NOMO-1 treated with dmso at 0.1 percent for 144 hours (cell line): Measurements from ENCODE around the gene GPR32.
"Not testable (repeated sequence)": the region's sequence is repeated elsewhere in the genome, so short reads cannot be mapped to it uniquely, and the experiment has no call there.

Experiments used
- DNase-seq: peaks from one replicate; lab custom pipeline; 2025; ENCODE audit not compliant: unreplicated experiment; lab: John Stamatoyannopoulos, UW

Gene GPR32

DNA sequence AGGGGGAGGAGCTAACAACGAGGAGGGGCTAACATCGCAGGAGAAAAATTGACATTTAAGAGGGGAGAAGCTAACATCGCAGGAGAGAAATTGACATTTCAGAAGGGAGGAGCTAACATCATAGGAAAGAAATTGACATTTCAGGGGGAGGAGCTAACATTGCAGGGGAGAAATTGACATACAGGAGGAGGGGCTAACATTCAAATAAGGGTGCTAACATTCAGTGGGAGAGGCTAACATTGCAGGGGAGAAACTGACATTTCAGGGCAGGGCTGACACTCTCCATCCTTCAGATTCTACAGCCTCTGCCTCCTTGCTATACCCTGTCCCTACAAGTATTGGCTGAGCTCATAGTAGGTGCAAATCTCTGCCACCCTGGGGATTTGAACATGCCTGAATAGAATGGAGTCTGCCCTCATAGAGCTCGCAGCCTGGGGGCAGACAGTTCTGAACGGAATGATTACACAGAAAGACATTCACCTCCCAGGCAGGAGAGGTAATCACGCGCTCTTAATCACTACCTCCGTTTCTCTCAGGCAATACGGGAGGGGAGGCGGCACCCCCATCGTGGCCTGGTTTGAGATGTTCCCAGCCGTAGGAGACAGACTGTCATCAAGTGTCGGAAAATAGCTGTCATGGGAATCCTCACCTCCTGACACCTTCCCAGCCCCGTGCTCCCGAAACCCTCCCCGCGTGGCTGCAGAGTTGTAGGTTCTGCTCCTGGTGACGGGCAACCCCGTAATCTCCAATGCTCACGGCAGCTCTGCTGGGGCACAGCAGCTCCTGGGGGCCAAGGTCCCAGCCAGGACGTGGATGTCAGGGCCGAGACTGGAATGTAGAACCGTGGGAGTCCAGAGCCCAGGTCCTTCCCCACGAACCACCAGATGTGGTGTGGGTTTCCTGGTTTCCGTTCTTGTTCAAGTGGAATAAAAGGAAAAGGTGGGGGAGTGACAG, 9.5 kb downstream of the GPR32 start:
- DNase-seq = no peak

DNA sequence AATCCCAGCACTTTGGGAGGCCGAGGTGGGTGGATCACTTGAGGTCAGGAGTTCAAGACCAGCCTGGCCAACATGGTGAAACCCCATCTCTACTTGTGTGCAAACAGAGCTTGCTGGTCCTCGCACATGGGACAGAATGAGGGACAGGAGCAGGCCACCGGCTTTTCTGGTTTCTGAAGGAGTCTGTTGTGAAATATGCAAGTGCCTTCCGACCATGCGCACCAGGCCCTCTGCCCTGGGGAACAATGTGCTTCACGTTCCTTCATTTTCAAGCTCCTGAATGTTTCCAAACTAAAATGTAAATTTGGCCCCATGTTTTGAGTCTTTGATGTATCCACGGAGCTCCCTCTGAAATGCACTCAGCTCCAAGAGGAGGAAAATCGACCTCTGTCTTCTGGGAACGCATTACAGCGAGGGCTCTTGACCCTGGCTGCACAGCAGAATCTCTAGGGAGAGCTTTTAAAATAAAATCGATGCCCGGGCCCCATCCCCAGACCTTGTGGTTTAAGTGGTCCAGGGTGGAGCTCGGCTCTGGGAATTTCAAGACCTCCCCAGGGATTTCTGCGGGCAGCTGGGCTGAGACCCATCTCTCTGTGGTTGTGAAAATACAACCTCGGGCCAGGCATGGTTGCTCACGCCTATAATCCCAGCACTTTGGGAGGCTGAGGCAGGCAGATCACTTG, 10.6 kb downstream of the GPR32 start:
- no peak for DNase-seq

DNA sequence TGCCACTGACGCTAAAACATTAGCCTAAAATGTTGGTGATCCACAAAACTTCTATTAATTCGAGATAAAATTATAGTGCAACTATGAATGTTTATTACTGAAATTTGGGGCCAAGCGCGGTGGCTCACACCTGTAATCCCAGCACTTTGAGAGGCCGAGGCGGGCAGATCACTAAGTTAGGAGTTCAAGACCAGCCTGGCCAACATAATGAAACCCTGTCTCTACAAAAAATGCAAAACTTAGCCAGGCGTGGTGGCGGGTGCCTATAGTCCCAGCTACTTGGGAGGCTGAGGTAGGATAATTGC, 13.5 kb downstream of the GPR32 start:
- DNase-seq = not testable (repeated sequence)

GRCh38 chr19:50784710-50785109, 14.4 kb downstream of the GPR32 start:
- DNase-seq = no peak

GRCh38 chr19:50785329-50785728, 15.1 kb downstream of the GPR32 start:
- no peak for DNase-seq

GRCh38 chr19:50790396-50790795, 20.1 kb downstream of the GPR32 start, which contains the start of gene ACP4:
Gene ACP4 (plus strand): TSS chr19:50790415. CDS start chr19:50790415, 0 bp downstream.
- no peak for DNase-seq

- no peak for DNase-seq
Observed at GRCh38 chr19:50790922-50791467, 20.7 kb downstream of the GPR32 start.

DNA sequence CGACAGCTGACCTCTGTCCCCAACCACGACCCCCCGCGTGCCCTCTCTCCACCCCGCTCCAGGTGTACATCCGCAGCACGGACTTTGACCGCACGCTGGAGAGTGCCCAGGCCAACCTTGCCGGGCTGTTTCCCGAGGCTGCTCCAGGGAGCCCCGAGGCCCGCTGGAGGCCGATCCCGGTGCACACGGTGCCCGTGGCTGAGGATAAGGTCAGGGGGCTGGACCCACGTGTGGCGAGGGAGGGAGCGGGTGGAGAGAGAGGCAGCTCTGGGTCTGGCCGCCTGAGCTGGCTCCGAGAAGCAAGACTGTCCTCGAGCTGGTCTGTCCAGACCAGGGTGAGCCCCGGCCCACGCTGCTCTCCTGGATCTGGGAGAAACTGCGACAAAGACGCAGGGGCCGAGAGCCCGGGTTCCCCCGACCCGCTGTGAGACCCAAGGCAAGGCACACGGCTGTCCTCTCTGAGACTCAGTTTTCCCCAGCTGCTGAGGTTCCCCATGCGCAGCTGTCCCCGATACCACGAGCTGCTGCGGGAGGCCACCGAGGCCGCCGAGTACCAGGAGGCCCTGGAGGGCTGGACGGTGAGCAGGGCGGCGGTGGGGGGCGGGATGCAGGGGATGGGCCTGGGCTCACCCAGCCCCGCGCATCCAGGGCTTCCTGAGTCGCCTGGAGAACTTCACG, 21.5 kb downstream of the GPR32 start:
- DNase-seq = no peak

- DNase-seq = no peak
Observed at GRCh38 chr19:50792272-50793250, 22.3 kb downstream of the GPR32 start.

GRCh38 chr19:50793558-50794065, 23.3 kb downstream of the GPR32 start:
- DNase-seq = no peak

GRCh38 chr19:50794074-50794875, 24.0 kb downstream of the GPR32 start:
- peak; percentile 53 for DNase-seq

DNA sequence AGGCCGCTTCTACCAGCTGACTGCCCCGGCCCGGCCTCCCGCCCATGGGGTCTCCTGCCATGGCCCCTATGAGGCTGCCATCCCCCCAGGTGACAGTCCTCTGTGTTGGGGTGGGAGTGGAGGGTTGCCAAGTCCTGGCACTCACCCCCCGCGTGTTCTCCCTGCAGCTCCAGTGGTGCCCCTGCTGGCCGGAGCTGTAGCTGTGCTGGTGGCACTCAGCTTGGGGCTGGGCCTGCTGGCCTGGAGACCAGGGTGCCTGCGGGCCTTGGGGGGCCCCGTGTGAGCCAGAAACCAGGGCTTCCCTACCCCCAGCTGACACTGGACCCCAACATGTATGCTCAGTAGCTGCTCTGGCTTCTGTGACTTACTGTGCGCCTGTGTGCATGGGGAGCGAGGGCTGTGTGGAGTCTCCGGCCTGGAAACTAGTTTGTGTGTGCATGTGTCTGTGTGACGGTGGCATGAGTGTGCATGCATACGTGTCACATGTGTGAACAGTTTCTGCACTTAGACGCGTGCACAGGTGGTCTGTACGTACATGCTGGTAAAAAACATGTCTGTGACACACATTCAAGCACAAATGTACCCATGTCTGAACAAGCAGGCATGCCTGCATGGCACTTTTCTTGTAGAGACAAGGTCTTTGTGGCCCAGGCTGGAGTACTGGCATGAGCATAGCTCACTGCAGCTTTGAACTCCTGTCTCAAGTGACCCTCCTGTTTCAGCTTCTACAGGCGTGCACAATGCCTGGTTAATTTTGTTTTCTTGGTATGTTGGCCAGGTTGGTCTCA, 24.8 kb downstream of the GPR32 start:
- DNase-seq = peak; percentile 53

DNA sequence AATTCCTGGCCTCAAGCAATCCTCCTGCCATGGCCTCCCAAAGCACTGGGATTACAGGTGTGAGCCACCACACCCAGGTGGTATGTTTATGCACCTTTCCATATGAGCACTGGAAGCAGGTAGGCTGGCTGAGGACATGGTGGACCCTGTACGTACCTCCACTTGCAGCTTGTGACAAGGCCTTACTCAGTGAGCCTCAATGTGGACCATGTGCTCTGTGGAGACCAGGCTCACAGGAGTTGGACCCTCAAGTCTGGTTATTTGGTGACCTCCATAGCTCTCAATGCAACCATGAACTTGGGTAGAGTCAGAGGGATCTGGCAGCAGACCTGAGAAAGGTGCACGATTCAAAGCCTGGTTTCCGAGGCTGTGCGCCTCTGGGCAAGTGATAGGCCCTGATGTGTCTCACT, 25.4 kb downstream of the GPR32 start:
- no peak for DNase-seq

DNA sequence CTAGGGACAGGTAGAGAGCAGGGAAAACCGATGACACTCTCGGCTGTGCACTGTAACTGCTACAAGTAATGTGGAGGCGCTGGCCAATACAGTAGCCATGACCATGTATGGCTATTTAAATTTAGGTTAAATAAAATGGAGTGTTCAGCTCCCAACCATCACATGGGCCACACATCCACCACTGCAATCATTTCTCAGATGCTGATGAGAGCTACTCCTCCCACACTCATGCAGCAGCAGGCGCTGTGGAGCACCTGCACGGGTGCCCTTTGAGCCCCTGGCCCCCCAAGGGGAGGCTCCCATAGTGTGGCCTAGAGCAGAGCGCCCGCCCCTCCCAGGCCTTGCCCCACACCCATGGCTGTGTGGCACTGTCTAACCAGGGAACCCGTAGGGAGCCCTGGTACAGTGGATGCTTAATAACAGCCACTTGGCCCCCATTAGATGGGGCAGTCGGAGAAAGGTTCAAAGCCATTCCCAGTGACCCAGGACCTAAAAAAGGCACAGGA, 25.9 kb downstream of the GPR32 start:
- no peak for DNase-seq

DNA sequence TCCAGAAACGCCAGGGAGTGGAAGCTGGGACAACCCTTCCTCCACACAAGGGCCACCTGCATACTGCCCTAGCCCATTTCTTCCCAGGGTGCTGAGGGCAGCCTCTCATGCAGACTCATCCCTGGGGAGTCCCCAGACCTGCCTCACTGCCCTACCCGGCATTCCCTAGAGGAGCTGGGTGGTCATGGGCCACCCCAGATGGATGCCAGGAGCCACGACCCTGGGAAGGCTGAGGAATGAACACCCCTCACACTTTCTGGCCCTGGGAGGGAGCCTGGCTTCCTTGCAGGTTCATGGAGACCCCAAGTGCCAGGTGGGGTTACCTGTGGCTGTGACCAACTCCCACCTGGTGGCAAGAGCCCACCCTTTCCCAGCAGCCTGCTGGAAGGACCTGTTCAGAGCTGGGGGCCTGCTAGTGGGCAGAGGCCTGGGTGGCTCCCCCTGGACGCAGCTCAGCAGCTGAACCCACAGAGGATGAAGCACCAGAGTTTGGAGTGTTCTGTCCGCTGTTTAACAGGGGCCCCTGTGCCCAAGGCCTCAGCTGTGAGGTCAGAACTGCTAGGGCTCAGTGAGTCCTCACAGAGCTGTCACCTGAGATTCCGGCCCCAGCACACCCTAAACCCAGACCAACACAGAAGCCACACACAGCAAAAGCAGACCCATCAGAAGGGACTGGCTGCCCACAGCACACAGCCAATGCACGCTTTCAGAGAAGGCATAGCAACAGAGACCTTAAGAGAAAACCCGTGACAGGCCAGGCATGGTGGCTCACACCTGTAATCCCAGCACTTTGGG, 26.6 kb downstream of the GPR32 start:
- DNase-seq = no peak

- DNase-seq = no peak
Observed at GRCh38 chr19:50797429-50797780, 27.1 kb downstream of the GPR32 start.
